ENCODE results near the gene PLVAP.

The PLVAP gene

DNA sequence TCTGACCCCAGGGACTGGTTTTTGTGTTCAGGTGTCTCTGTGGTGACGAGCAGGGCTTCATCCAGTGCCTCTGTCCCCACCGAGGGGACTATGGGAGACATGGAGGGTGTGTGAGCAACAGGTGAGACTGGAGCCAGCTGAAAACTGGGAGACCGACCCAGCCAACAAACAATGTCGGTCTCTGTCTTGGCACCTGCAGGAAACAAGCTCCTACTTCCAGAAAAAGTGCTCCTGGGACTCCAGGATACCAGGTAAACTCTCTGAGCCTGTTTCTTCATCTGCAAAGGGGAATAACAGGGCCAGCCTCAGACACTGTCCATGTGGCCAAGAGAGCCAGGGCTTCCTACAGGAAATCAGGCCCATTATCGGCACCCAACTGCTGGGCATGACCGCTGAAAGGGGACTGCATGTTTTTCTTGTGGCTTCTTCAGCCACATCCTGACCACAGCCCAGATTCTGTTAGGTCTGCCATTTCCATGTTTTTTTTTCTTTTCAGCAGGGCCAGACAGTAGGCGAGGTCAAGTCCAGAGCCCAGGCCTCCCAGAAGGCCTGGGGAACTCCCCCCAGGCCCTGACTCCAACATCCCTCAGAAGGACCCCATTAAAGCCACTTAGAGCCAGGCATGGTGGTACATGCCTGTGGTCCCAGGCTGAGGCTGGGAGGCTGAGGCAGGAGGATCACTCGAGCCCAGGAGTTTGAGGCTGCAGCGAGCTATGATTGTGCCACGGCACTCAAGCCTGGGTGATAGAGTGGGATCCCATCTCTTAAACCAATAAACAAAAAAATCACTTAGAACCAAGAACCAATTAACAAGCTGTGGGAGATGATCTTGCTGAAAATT is 29.1 kb upstream of the PLVAP start:
- peak; percentile 76 for DNase-seq (ENCODE audit: low read depth)
- H3K4me3 ChIP-seq (ENCODE audit: low read depth, low read length) = no peak overlapping the region
- in situ Hi-C loops (cut with HindIII; ENCODE audit: low sequenced_read_pairs) = no loop called here
- TF ChIP-seq, protein P1, sequence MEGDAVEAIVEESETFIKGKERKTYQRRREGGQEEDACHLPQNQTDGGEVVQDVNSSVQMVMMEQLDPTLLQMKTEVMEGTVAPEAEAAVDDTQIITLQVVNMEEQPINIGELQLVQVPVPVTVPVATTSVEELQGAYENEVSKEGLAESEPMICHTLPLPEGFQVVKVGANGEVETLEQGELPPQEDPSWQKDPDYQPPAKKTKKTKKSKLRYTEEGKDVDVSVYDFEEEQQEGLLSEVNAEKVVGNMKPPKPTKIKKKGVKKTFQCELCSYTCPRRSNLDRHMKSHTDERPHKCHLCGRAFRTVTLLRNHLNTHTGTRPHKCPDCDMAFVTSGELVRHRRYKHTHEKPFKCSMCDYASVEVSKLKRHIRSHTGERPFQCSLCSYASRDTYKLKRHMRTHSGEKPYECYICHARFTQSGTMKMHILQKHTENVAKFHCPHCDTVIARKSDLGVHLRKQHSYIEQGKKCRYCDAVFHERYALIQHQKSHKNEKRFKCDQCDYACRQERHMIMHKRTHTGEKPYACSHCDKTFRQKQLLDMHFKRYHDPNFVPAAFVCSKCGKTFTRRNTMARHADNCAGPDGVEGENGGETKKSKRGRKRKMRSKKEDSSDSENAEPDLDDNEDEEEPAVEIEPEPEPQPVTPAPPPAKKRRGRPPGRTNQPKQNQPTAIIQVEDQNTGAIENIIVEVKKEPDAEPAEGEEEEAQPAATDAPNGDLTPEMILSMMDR (IDR thresholded peaks at IDR 0.05; ENCODE audit: low read depth, low read length, missing control alignments) = no peak

DNA sequence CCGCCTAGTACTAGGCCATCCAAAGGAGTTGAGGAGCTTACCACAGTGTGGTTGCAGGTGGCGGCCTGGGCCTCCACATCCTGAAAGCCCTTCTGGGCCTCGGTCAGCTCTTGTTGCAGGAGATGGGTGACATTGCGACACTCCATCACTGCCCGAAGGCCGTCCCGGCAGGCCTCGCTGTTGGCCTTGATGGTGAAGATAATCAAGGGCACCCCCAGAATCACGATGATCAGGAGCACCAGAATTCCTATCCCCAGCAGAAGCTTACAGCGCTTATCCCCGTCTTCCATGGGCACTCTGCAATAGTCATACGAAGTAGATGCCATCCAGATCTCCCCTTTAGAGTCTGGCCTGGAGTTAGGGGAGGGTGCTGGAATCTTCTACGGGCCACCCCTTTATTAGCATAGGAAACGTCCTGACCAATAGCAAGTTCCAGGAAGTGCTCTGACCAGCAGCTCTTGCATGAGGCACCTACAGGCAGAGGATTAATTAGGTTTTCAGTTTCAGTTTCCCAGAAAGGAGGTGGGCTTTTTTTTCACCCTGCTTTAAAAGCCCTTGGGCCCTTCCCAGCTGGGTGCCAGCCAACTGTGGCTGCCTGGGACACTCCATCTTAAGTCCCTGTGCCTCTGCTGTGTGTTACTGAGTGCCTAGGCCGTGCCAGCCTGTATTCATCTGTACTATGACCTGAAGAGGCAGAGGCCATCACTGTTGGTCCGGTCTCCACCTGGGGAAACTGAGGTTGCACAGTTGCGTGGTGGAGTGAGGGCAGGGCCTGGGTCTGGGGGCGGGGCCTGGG is 28.3 kb upstream of the PLVAP start, which contains the start of gene BST2:
TSS of gene BST2 (minus strand) at position 381 of the 796 bp plus-strand sequence. CDS start at position 326, 55 bp downstream.
- in situ Hi-C loops (cut with HindIII; ENCODE audit: low sequenced_read_pairs) = no loop called here
- TF ChIP-seq, protein P1 (IDR thresholded peaks at IDR 0.05; ENCODE audit: low read depth, low read length, missing control alignments) = no peak
- no peak within 1 kb of the TSS for H3K4me3 ChIP-seq (ENCODE audit: low read depth, low read length)
- DNase-seq (ENCODE audit: low read depth) = no peak

DNA sequence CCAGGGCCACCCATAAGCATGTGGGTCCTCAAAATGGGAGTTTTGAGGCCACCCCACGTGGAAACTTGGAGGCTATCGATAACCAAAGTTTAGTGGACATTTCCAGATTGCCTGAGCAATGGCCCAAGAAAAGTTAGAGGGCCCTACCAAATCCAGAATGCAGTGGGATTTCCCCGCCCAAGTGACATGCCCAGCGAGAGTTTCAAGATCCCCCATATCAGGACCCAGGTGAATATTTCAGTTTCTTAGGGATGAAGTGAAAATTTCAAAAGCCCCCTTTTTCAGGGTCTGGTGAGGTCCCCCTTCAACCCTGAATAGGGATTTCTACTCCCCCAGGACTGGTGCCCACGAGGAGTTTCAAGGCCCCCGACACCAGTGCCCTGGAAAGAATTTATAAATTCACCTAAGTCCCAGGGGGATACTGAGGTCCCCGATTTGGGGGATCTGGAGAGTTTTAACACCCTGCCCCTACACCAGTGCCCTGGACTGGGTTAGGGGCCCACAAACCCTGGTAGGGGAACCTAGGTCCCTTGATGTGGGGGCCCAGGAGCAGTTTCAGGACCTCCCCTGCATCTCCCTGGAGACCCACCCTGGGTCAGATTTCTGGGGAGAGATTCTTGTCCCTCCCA is 27.6 kb upstream of the PLVAP start:
- in situ Hi-C loops (cut with HindIII; ENCODE audit: low sequenced_read_pairs) = no loop called here
- no peak for DNase-seq (ENCODE audit: low read depth)
- TF ChIP-seq, protein P1 (IDR thresholded peaks at IDR 0.05; ENCODE audit: low read depth, low read length, missing control alignments) = no peak
- H3K4me3 ChIP-seq (ENCODE audit: low read depth, low read length) = no peak overlapping the region

DNA sequence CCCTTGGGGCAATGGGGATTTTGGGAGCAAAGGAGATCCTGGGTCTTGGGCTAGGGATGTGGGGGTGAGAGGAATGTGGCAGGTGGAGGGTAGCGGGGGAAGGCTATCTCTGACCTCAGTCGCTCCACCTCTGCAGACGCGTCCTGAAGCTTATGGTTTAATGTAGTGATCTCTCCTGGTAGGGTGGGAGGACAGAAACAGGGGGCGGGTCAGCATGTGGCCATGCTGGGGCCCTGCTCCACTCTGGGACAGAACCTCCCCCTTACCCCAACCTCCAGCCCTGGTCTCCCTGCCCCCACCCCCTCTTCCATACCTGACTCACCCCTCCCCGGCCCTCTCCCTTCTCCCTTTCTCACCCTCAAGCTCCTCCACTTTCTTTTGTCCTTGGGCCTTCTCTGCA is 26.9 kb upstream of the PLVAP start:
- TF ChIP-seq, protein P1 (IDR thresholded peaks at IDR 0.05; ENCODE audit: low read depth, low read length, missing control alignments) = no peak
- in situ Hi-C loops (cut with HindIII; ENCODE audit: low sequenced_read_pairs) = no loop called here
- no peak for DNase-seq (ENCODE audit: low read depth)
- H3K4me3 ChIP-seq (ENCODE audit: low read depth, low read length) = no peak overlapping the region

DNA sequence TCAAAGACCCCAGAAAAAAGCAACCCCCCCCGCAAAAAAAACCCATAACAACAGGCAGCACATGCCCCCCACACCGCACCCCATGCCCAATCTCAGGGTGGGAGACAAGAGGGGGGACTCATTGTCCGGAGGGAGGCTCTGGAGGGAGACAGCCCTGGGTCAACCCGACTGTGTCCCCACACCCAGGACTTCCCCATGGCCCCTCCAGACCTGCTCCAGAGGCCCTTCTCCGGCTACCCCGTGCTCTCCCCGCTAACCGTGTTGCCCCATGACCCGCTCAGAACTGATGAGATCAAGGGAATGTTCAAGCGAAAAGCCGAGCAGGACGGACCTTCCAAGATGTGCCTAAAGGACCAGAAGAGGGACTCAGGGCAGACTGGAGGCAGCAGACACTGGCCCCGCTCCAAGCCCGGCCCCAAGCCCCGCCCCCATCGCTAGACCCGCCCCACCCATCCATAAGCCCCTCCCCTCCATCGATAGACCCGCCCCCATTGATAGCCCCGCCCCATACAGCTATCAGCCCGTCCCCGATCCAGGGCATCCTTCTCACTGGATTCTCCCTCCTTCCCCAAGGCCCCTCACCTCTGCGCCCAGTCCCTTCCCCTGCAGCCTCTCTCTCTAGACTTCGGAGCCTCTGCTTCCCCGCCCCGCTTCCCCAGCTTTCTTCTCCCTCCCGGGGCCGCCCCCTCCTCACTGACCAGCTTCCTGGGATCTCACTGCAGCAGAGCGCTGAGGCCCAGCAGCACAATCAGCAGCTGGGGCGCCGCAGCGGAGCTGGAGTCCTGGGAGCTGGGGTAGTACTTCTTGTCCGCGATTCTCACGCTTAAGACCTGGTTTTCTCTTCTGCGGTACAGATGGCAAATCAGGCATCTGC is 26.1 kb upstream of the PLVAP start:
- no peak overlapping the region for H3K4me3 ChIP-seq (ENCODE audit: low read depth, low read length)
- in situ Hi-C loops (cut with HindIII; ENCODE audit: low sequenced_read_pairs) = no loop called here
- DNase-seq (ENCODE audit: low read depth) = no peak
- TF ChIP-seq, protein P1 (IDR thresholded peaks at IDR 0.05; ENCODE audit: low read depth, low read length, missing control alignments) = no peak
